NCI-H524 treated with DMSO at 0.1 percent for 48 hours (cell line): ENCODE measurements around the gene CD3E.

Experiments used
- DNase-seq: peaks from one replicate; lab custom pipeline; 2025; lab: John Stamatoyannopoulos, UW

The CD3E gene

GRCh38 chr11:118328745-118329144 is 24.2 kb downstream of the CD3E start:
- DNase-seq, result no peak

- no peak for DNase-seq
Observed at GRCh38 chr11:118334745-118335144, 30.2 kb downstream of the CD3E start.

GRCh38 chr11:118338637-118339061 is 34.1 kb downstream of the CD3E start:
- no peak for DNase-seq

- DNase-seq, result no peak
Observed at GRCh38 chr11:118339281-118339961, 34.9 kb downstream of the CD3E start.

- no peak for DNase-seq
Observed at GRCh38 chr11:118340449-118340848, 35.9 kb downstream of the CD3E start.

- no peak for DNase-seq
Observed at GRCh38 chr11:118341261-118341660, 36.7 kb downstream of the CD3E start.

GRCh38 chr11:118341815-118342489 is 37.4 kb downstream of the CD3E start:
- DNase-seq, result no peak

- DNase-seq, result no peak
Observed at GRCh38 chr11:118342503-118343161, 38.1 kb downstream of the CD3E start, which contains the start of gene CD3D. Gene CD3D, minus strand, starts transcription at chr11:118342705. Its CDS starts 98 bp downstream, at chr11:118342607.

GRCh38 chr11:118343248-118343647 is 38.7 kb downstream of the CD3E start:
- DNase-seq, result no peak

- DNase-seq, result no peak
Observed at GRCh38 chr11:118343981-118344515, 39.5 kb downstream of the CD3E start, which contains the start of gene CD3G. Gene CD3G, plus strand, starts transcription at chr11:118344344. Its CDS starts 80 bp downstream, at chr11:118344424.

GRCh38 chr11:118349475-118349874 is 44.9 kb downstream of the CD3E start:
- no peak for DNase-seq

GRCh38 chr11:118353084-118353710 is 48.7 kb downstream of the CD3E start:
- DNase-seq, result no peak

- no peak for DNase-seq
Observed at GRCh38 chr11:118358071-118358470, 53.5 kb downstream of the CD3E start.

- peak; percentile 60 for DNase-seq
Observed at GRCh38 chr11:118359295-118359958, 54.9 kb downstream of the CD3E start, which contains the start of gene UBE4A. Gene UBE4A, plus strand, starts transcription at chr11:118359600. Its CDS starts 5,481 bp downstream, at chr11:118365081.

- no peak for DNase-seq
Observed at GRCh38 chr11:118364956-118365615, 60.6 kb downstream of the CD3E start.
